CD4-positive, alpha-beta T cell treated with Interleukin-4 for 1 hour (primary cell): ENCODE measurements around the gene UFC1.

Experiments
- DNase-seq, 2 donors: peaks; one replicate each; pipeline ENCODE4 v3.0.0-alpha.2; 2020 to 2022

The UFC1 gene

GRCh38 chr1:161172349-161172748, 18.6 kb downstream of the UFC1 start:
- no peak for DNase-seq

DNA sequence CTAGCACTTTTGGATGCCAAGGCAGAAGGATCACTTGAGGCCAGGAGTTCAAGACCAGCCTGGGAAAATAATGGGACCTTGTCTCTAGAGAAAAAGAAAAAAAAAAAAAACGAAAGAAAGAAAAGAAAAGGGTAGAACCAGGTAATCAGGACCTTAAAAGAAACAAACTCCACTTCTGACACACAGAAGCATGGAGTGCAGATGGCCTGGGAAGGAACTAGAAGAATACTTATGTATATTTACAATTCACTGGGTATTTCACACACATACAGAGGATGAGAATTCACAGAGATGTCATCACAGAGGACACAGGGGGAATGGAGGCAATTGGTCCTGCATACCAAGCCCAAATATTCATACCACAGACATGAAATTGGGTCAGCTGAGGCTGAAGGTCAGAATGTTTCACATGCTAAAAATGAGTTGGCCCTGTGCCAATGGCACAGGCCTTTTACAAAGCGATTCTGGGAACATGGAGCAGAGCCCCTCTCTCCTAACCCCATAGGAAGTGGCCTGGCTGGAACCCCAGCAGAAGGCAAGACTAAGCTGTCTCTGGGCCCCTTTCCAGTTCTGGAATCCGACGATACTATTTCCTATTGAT, 19.1 kb downstream of the UFC1 start:
- no peak for DNase-seq

GRCh38 chr1:161173711-161174110, 19.9 kb downstream of the UFC1 start:
- no peak for DNase-seq

DNA sequence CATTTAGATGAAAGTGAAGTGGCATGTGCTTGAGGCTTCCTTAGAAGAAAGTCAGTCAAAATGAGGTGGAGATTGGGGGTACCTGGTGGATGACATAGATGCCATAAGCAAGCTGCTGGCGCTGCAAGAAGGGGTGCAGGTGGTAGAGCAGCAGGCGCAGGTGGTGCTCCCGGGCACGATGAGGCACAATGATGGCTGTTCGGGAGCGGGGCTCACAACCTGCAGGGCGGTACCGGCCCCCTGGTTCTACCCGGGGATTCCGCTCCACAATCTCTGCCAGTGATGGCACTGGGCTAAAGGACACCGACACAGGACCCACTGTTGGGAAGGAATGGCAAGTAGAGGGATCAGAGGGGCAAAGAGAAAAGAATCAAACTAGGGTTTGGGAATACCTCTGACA, 21.1 kb downstream of the UFC1 start:
- DNase-seq: no peak

DNA sequence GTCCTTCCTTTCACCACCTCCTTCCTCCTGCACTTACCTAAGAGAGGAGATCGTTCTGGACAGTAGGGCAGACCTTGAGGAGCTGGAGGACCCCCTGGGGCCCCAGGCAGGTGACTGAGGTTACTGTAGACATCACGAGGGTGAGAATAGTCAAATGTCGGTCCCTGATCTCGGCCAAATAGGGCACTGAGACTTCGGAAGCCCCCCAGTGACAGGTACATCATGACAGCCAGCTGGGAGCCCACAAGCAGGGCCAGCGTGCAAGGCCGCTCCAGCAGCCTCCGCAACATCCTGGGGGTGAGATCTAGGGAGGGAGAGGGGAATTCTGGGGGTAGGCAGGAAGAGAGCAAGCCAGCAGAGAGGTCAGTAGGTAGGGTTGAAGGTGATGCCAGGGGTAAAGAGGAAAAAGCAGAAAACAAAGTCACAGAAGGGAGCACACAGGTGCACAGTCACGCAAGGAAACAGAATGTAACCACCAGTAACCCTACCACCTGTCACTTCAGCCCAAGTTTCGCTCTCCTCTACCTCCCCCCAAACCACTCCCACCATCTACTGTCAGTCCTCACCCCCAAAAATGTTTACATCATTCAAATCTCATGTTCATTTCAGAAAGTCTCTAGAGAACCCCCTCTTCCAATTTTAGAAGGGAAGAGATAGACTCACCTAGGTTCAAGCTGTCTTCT, 22.1 kb downstream of the UFC1 start:
- no peak for DNase-seq

GRCh38 chr1:161176468-161177111, 22.8 kb downstream of the UFC1 start:
- no peak for DNase-seq

GRCh38 chr1:161177112-161177935, 23.5 kb downstream of the UFC1 start, which contains the start of gene B4GALT3:
Gene B4GALT3 (minus strand): TSS chr1:161177507. CDS start chr1:161176060, 1,447 bp downstream.
- peak; percentile 90 to 93 for DNase-seq

GRCh38 chr1:161177936-161178244, 24.1 kb downstream of the UFC1 start:
- DNase-seq: no peak

- no peak for DNase-seq
These were observed 25.9 kb downstream of the UFC1 start for GRCh38 chr1:161179698-161180097.

- DNase-seq: peak in 1 of 2 donors; percentile 37
These were observed 26.9 kb downstream of the UFC1 start for GRCh38 chr1:161180639-161181038.

- DNase-seq: peak; percentile 74 to 85
These were observed 28.4 kb downstream of the UFC1 start for GRCh38 chr1:161182214-161182613.

- peak; percentile 89 to 93 for DNase-seq
These were observed 31.5 kb downstream of the UFC1 start for GRCh38 chr1:161185282-161185682.

DNA sequence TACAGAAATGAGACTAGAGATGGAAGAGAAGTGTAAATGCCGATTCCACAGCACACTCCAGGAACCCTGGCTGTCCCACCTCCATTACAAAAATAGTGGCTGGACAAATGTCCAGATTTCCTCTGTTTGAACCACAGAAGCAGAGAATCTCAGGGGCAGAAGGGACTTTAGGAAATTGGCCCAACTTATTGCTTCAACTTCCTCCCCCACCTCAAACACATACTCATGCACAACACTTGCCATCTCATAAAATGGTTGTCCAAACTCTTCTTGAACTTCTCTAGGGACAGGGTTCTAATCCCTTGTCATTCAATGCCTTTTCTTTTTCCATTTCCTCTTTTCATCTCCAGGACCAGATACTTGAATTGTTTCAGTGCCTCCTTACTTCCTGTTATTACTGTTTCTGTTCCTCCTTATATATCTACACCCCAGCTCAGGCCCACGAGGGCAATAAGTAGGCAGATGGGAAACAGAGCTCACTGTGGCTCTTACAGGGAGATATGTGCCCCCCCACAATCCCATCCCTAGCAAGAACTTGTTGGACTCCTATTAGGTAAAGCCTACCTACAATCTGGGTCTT, 32.0 kb downstream of the UFC1 start:
- DNase-seq: peak; percentile 39 to 40

DNA sequence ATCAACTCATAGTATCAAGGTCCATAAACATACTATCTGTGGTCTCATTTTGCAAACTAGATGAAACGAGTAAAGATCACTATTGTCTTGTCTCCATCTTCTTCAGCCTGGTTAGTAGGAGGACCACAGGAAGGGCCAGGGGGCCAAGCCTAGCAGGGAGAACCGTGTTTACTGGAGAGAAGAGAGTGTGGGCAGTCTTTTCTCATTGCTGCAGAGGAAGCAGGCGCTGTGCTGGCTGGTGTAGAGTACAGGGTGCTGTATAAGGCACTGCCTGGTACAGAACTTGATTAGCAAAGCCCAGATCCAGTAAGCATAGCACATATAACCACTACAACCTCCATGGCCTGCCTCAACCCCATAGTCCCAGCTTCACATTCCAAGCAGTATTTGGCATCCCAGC, 33.5 kb downstream of the UFC1 start:
- DNase-seq: no peak

GRCh38 chr1:161188381-161188780, 34.6 kb downstream of the UFC1 start:
- DNase-seq: no peak

- DNase-seq: no peak
These were observed 35.3 kb downstream of the UFC1 start for GRCh38 chr1:161189036-161189435.

- DNase-seq: no peak
These were observed 37.3 kb downstream of the UFC1 start for GRCh38 chr1:161190962-161191521.

DNA sequence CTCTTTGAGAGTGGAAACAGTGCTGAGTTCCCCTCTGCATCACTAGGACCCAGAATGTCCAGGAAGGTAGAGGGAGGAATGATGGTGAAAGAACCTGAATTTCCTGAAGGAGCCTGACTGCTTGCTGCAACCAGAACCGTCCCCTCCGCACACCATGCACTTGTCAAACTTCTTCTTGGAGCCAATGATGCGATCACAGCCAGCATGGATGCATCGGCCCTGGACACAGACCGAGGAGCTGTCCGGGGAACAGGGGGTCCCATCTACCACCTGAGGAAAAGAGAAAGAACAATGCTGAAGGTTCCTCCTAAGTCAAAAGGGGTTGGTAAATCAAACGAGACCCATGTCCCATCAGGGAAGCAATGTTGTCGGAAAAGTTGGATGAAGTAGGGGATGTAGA, 38.2 kb downstream of the UFC1 start:
- DNase-seq: no peak

GRCh38 chr1:161192476-161193465, 39.0 kb downstream of the UFC1 start:
- DNase-seq: peak; percentile 80 to 84

DNA sequence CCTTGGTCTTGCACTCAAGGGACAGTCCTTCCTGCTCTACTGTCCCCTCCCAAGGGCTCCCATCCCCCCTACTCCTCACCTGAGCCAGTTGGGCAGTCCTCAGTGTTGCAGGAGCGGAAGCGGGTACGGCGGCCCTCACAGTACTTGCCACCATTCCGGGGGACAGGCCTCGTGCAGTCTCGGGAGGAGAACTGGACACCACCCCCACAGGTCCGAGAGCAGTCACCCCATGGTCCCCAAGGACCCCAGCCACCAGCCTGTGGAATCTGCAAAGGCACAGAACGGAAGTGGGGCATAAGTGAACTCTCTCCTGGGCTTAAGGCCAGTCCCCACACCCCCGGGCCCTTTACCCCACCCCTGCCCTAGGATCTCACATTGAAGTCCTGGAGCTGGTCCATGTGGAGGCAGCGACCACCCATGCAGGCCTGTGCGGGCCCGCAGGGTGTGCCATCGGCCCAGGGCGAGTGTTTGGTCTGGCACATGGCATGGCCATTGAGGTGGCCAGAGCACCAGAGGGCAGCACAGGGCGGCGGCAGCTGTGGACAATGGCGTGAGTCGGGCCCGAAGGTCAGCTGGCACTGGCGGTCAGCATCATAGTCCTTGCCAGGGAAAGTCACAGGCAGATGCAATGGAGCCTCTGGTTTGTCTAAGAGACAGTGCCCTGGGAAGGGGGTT, 39.9 kb downstream of the UFC1 start:
- no peak for DNase-seq

GRCh38 chr1:161195171-161195570, 41.4 kb downstream of the UFC1 start:
- DNase-seq: no peak
